ENCODE measurements around the gene FHL2.

FHL2 gene

GRCh38 chr2:105406221-105406620, 7.4 kb upstream of the FHL2 start:
- Histone ChIP-seq H3K4me1 (ENCODE audit: control insufficient read depth, insufficient read depth, low read length, poor library complexity, severe bottlenecking) (peaks cover 30% of the 10 kb centered on the region), H3K9me3 (ENCODE audit: control insufficient read depth, low read length) (no peaks in the 10 kb centered on the region), H3K36me3 (ENCODE audit: control insufficient read depth, insufficient read depth, low read length) (no peaks in the 10 kb centered on the region), H3K4me3 (ENCODE audit: extremely low read depth, insufficient read depth, low read length, poor library complexity, severe bottlenecking) (no peak overlapping the region), H3K27ac (ENCODE audit: low read depth, low read length, severe bottlenecking) (no peak overlapping the region)
- 85 to 86% methylated on average over 2 to 4 of the region's 5 CpGs for WGBS, 2 experiments (ENCODE audit: insufficient coverage in 2 of 2)

GRCh38 chr2:105405291-105405690, 6.4 kb upstream of the FHL2 start:
- H3K36me3 ChIP-seq (ENCODE audit: control insufficient read depth, insufficient read depth, low read length), result no peaks in the 10 kb centered on the region
- H3K4me1 ChIP-seq (ENCODE audit: control insufficient read depth, insufficient read depth, low read length, poor library complexity, severe bottlenecking), result peaks cover 30% of the 10 kb centered on the region
- WGBS, 2 experiments (ENCODE audit: insufficient coverage in 2 of 2), result 97 to 100% methylated on average over 2 to 3 of the region's 4 CpGs
- H3K4me3 ChIP-seq (ENCODE audit: extremely low read depth, insufficient read depth, low read length, poor library complexity, severe bottlenecking), result no peak overlapping the region
- H3K9me3 ChIP-seq (ENCODE audit: control insufficient read depth, low read length), result no peaks in the 10 kb centered on the region
- H3K27ac ChIP-seq (ENCODE audit: low read depth, low read length, severe bottlenecking), result no peak overlapping the region

GRCh38 chr2:105404736-105405135, 5.9 kb upstream of the FHL2 start:
- Histone ChIP-seq H3K27ac (ENCODE audit: low read depth, low read length, severe bottlenecking) (no peak overlapping the region), H3K4me3 (ENCODE audit: extremely low read depth, insufficient read depth, low read length, poor library complexity, severe bottlenecking) (no peak overlapping the region), H3K4me1 (ENCODE audit: control insufficient read depth, insufficient read depth, low read length, poor library complexity, severe bottlenecking) (peaks cover 30% of the 10 kb centered on the region), H3K36me3 (ENCODE audit: control insufficient read depth, insufficient read depth, low read length) (no peaks in the 10 kb centered on the region), H3K9me3 (ENCODE audit: control insufficient read depth, low read length) (no peaks in the 10 kb centered on the region)
- no CpG with 5 or more reads among the region's 3 CpGs for WGBS, 2 experiments (ENCODE audit: insufficient coverage in 2 of 2)

- no peaks in the 10 kb centered on the region for H3K36me3 ChIP-seq (ENCODE audit: control insufficient read depth, insufficient read depth, low read length)
- H3K4me3 ChIP-seq (ENCODE audit: extremely low read depth, insufficient read depth, low read length, poor library complexity, severe bottlenecking), result no peak overlapping the region
- peak overlapping the region; percentile 16 for H3K27ac ChIP-seq (ENCODE audit: low read depth, low read length, severe bottlenecking)
- WGBS, 2 experiments (ENCODE audit: insufficient coverage in 2 of 2), result 81 to 83% methylated on average over 9 to 10 of the region's 14 CpGs
- no peaks in the 10 kb centered on the region for H3K9me3 ChIP-seq (ENCODE audit: control insufficient read depth, low read length)
- H3K4me1 ChIP-seq (ENCODE audit: control insufficient read depth, insufficient read depth, low read length, poor library complexity, severe bottlenecking), result peaks cover 30% of the 10 kb centered on the region
Measured at GRCh38 chr2:105403783-105404698, 5.2 kb upstream of the FHL2 start.

- peak overlapping the region; percentile 16 for H3K27ac ChIP-seq (ENCODE audit: low read depth, low read length, severe bottlenecking)
- H3K9me3 ChIP-seq (ENCODE audit: control insufficient read depth, low read length), result no peaks in the 10 kb centered on the region
- H3K36me3 ChIP-seq (ENCODE audit: control insufficient read depth, insufficient read depth, low read length), result no peaks in the 10 kb centered on the region
- H3K4me3 ChIP-seq (ENCODE audit: extremely low read depth, insufficient read depth, low read length, poor library complexity, severe bottlenecking), result no peak overlapping the region
- WGBS, 2 experiments (ENCODE audit: insufficient coverage in 2 of 2), result 82 to 100% methylated on average over 3 to 4 of the region's 8 CpGs
- H3K4me1 ChIP-seq (ENCODE audit: control insufficient read depth, insufficient read depth, low read length, poor library complexity, severe bottlenecking), result peaks cover 30% of the 10 kb centered on the region
Measured at GRCh38 chr2:105403241-105403782, 4.5 kb upstream of the FHL2 start.

GRCh38 chr2:105402809-105403208, 4.0 kb upstream of the FHL2 start:
- H3K4me1 ChIP-seq (ENCODE audit: control insufficient read depth, insufficient read depth, low read length, poor library complexity, severe bottlenecking), result peaks cover 30% of the 10 kb centered on the region

GRCh38 chr2:105401867-105402266, 3.0 kb upstream of the FHL2 start:
- no CpG with 5 or more reads among the region's 7 CpGs for WGBS, 2 experiments (ENCODE audit: insufficient coverage in 2 of 2)
- Histone ChIP-seq H3K9me3 (ENCODE audit: control insufficient read depth, low read length) (no peaks in the 10 kb centered on the region), H3K36me3 (ENCODE audit: control insufficient read depth, insufficient read depth, low read length) (no peaks in the 10 kb centered on the region), H3K27ac (ENCODE audit: low read depth, low read length, severe bottlenecking) (no peak overlapping the region), H3K4me1 (ENCODE audit: control insufficient read depth, insufficient read depth, low read length, poor library complexity, severe bottlenecking) (peaks cover 36% of the 10 kb centered on the region), H3K4me3 (ENCODE audit: extremely low read depth, insufficient read depth, low read length, poor library complexity, severe bottlenecking) (no peak overlapping the region)

More at GRCh38 chr2:105402809-105403208, 4.0 kb upstream of the FHL2 start:
- H3K4me3 ChIP-seq (ENCODE audit: extremely low read depth, insufficient read depth, low read length, poor library complexity, severe bottlenecking), result no peak overlapping the region
- no peaks in the 10 kb centered on the region for H3K36me3 ChIP-seq (ENCODE audit: control insufficient read depth, insufficient read depth, low read length)
- WGBS, 2 experiments (ENCODE audit: insufficient coverage in 2 of 2), result 100% methylated on average over 1 of the region's 2 CpGs; no CpG with 5 or more reads in 1 of the 2 experiments
- H3K27ac ChIP-seq (ENCODE audit: low read depth, low read length, severe bottlenecking), result no peak overlapping the region
- no peaks in the 10 kb centered on the region for H3K9me3 ChIP-seq (ENCODE audit: control insufficient read depth, low read length)

GRCh38 chr2:105400138-105400540, 1.3 kb upstream of the FHL2 start:
- no peaks in the 10 kb centered on the region for H3K9me3 ChIP-seq (ENCODE audit: control insufficient read depth, low read length)
- 87 to 96% methylated on average over 3 to 4 of the region's 7 CpGs for WGBS, 2 experiments (ENCODE audit: insufficient coverage in 2 of 2)

GRCh38 chr2:105399207-105399861, 483 bp upstream of the FHL2 start:
- Histone ChIP-seq H3K4me3 (ENCODE audit: extremely low read depth, insufficient read depth, low read length, poor library complexity, severe bottlenecking) (peak overlapping the region; percentile 80), H3K27ac (ENCODE audit: low read depth, low read length, severe bottlenecking) (no peak overlapping the region), H3K36me3 (ENCODE audit: control insufficient read depth, insufficient read depth, low read length) (peaks cover 13% of the 10 kb centered on the region), H3K9me3 (ENCODE audit: control insufficient read depth, low read length) (no peaks in the 10 kb centered on the region), H3K4me1 (ENCODE audit: control insufficient read depth, insufficient read depth, low read length, poor library complexity, severe bottlenecking) (peaks cover 26% of the 10 kb centered on the region)
- 57 to 67% methylated on average over 26 to 36 of the region's 38 CpGs for WGBS, 2 experiments (ENCODE audit: insufficient coverage in 2 of 2)

More at GRCh38 chr2:105400138-105400540, 1.3 kb upstream of the FHL2 start:
- Histone ChIP-seq H3K4me1 (ENCODE audit: control insufficient read depth, insufficient read depth, low read length, poor library complexity, severe bottlenecking) (peaks cover 33% of the 10 kb centered on the region), H3K27ac (ENCODE audit: low read depth, low read length, severe bottlenecking) (no peak overlapping the region), H3K36me3 (ENCODE audit: control insufficient read depth, insufficient read depth, low read length) (peaks cover 9% of the 10 kb centered on the region), H3K4me3 (ENCODE audit: extremely low read depth, insufficient read depth, low read length, poor library complexity, severe bottlenecking) (no peak overlapping the region)

- Histone ChIP-seq H3K4me1 (ENCODE audit: control insufficient read depth, insufficient read depth, low read length, poor library complexity, severe bottlenecking) (peaks cover 12% of the 10 kb centered on the region), H3K27ac (ENCODE audit: low read depth, low read length, severe bottlenecking) (no peak overlapping the region), H3K36me3 (ENCODE audit: control insufficient read depth, insufficient read depth, low read length) (peaks cover 26% of the 10 kb centered on the region), H3K4me3 (ENCODE audit: extremely low read depth, insufficient read depth, low read length, poor library complexity, severe bottlenecking) (peak overlapping the region; percentile 80), H3K9me3 (ENCODE audit: control insufficient read depth, low read length) (no peaks in the 10 kb centered on the region)
- 6% methylated on average over 3 of the region's 6 CpGs; no CpG with 5 or more reads in 1 of the 2 experiments for WGBS, 2 experiments (ENCODE audit: insufficient coverage in 2 of 2)
Measured at GRCh38 chr2:105397953-105398335, 907 bp downstream of the FHL2 start.
